WTC11 (cell line): ENCODE results near the gene FRMD4A. TPM values are rescaled to one million over a fixed set of nuclear protein-coding genes. Genes with fewer than 3 reads are reported as not detected.

ENCODE experiments used
- ATAC-seq: fragments of 200-7000 bp; cut with Tn5 transposase; 2 replicates; pipeline ENCODE4 v1.10.0; 2021; ENCODE audit warnings: mild to moderate bottlenecking, moderate library complexity
- CTCF ChIA-PET: fragments of 300-600 bp; sonication (Branson Sonifier 250); formaldehyde crosslinking; loops from one replicate; lab custom pipeline; 2021; ENCODE audit warnings: antibody characterized with exemption; lab: Charles Lee
- POLR2A ChIA-PET: fragments of 350-600 bp; sonication (Branson Sonifier 250); formaldehyde crosslinking; loops from one replicate; lab custom pipeline; 2021; ENCODE audit warnings: antibody characterized with exemption; lab: Charles Lee
- DNase-seq: peaks from one replicate; pipeline ENCODE4 v3.0.0; 2021; ENCODE audit warnings: low spot score
- H3K27ac Mint-ChIP-seq: 2 replicates; pipeline ENCODE4 v1.8.0; 2021; ENCODE audit warnings: mixed read lengths
- H3K27me3 Mint-ChIP-seq: 2 replicates; pipeline ENCODE4 v1.8.0; 2021; ENCODE audit warnings: low read depth, mild to moderate bottlenecking, moderate library complexity, mixed read lengths
- H3K36me3 Mint-ChIP-seq: 2 replicates; pipeline ENCODE4 v1.8.0; 2021; ENCODE audit warnings: mixed read lengths
- H3K4me1 Mint-ChIP-seq: 2 replicates; pipeline ENCODE4 v1.8.0; 2022; ENCODE audit warnings: mixed read lengths
- H3K4me3 Mint-ChIP-seq: 2 replicates; pipeline ENCODE4 v1.8.0; 2021; ENCODE audit warnings: mild to moderate bottlenecking, moderate library complexity, mixed read lengths
- H3K9me3 Mint-ChIP-seq: 2 replicates; pipeline ENCODE4 v1.8.0; 2021; ENCODE audit warnings: mixed read lengths
- GTF2I ChIP-seq: fragments of 250-450 bp; sonication (Bioruptor Pico); conservative IDR thresholded peaks from 2 replicates; pipeline ENCODE4 v1.4.0; 2021; ENCODE audit warnings: mild to moderate bottlenecking
- MXD4 ChIP-seq: fragments of 250-450 bp; sonication (Bioruptor Pico); IDR thresholded peaks from 2 replicates; pipeline ENCODE4 v1.8.0; 2021; ENCODE audit warnings: mild to moderate bottlenecking, moderate library complexity, borderline replicate concordance
- MYBL2 ChIP-seq: sonication (generic); formaldehyde crosslinking; IDR thresholded peaks from 2 replicates; pipeline ENCODE4 v1.8.1; 2023; ENCODE audit warnings: mild to moderate bottlenecking, moderate library complexity, missing genetic modification reagents
- NFATC4 ChIP-seq: fragments of 250-450 bp; sonication (Bioruptor Pico); IDR thresholded peaks from 2 replicates; pipeline ENCODE4 v1.9.0; 2021; ENCODE audit warnings: mild to moderate bottlenecking
- NFE2L1 ChIP-seq: sonication (generic); formaldehyde crosslinking; IDR thresholded peaks from 2 replicates; pipeline ENCODE4 v1.8.1; 2023; ENCODE audit warnings: missing genetic modification reagents
- PRRX2 ChIP-seq: fragments of 250-450 bp; sonication (Bioruptor Pico); IDR thresholded peaks from 2 replicates; pipeline ENCODE4 v1.8.0; 2021; ENCODE audit warnings: mild to moderate bottlenecking
- SP1 ChIP-seq: sonication (generic); formaldehyde crosslinking; conservative IDR thresholded peaks from 2 replicates; pipeline ENCODE4 v1.8.1; 2022; ENCODE audit warnings: missing genetic modification reagents
- TEAD1 ChIP-seq: sonication (generic); formaldehyde crosslinking; IDR thresholded peaks from 2 replicates; pipeline ENCODE4 v1.8.0; 2022; ENCODE audit warnings: mild to moderate bottlenecking, missing genetic modification reagents
- ZNF121 ChIP-seq: sonication (generic); formaldehyde crosslinking; IDR thresholded peaks from 2 replicates; pipeline ENCODE4 v1.8.0; 2023; ENCODE audit warnings: missing genetic modification reagents
- ZNF138 ChIP-seq: sonication (generic); formaldehyde crosslinking; conservative IDR thresholded peaks from 2 replicates; pipeline ENCODE4 v1.8.1; 2022; ENCODE audit warnings: mild to moderate bottlenecking, moderate library complexity, missing genetic modification reagents
- ZNF263 ChIP-seq: sonication (generic); formaldehyde crosslinking; IDR thresholded peaks from 2 replicates; pipeline ENCODE4 v1.8.1; 2022; ENCODE audit warnings: low read depth, mild to moderate bottlenecking, moderate library complexity, missing genetic modification reagents
- ZNF317 ChIP-seq: sonication (generic); formaldehyde crosslinking; IDR thresholded peaks from 2 replicates; pipeline ENCODE4 v1.8.1; 2023; ENCODE audit warnings: low read depth, mild to moderate bottlenecking, moderate library complexity, missing genetic modification reagents, borderline replicate concordance
- ZNF416 ChIP-seq: fragments of 250-450 bp; sonication (Bioruptor Pico); IDR thresholded peaks from 2 replicates; pipeline ENCODE4 v1.9.0; 2021; ENCODE audit warnings: mild to moderate bottlenecking, inconsistent platforms
- ZNF532 ChIP-seq: fragments of 250-450 bp; sonication (Bioruptor Pico); IDR thresholded peaks from 2 replicates; pipeline ENCODE4 v1.9.0; 2021; ENCODE audit warnings: mild to moderate bottlenecking, borderline replicate concordance
- total RNA-seq: library from RNA; stranded (reverse); gene quantifications from 3 replicates; pipeline ENCODE4 v1.2.3, GENCODE V29; 2021
- TF ChIP-seq, protein P1 (sequence below): fragments of 250-450 bp; sonication (Bioruptor Pico); IDR thresholded peaks from 2 replicates; pipeline ENCODE4 v1.9.0; 2021; ENCODE audit warnings: moderate library complexity, mild to moderate bottlenecking, inconsistent platforms, borderline replicate concordance
- TF ChIP-seq, protein P2 (sequence below): sonication (generic); formaldehyde crosslinking; IDR thresholded peaks from 2 replicates; pipeline ENCODE4 v1.8.1; 2023; ENCODE audit warnings: mild to moderate bottlenecking, moderate library complexity, missing genetic modification reagents
- TF ChIP-seq, protein P3 (sequence below): fragments of 250-450 bp; sonication (Bioruptor Pico); IDR thresholded peaks from 2 replicates; pipeline ENCODE4 v1.9.0; 2021; ENCODE audit warnings: mild to moderate bottlenecking
- TF ChIP-seq, protein P4 (sequence below): fragments of 250-450 bp; sonication (Bioruptor Pico); IDR thresholded peaks from 2 replicates; pipeline ENCODE4 v1.9.0; 2021; ENCODE audit warnings: mild to moderate bottlenecking

FRMD4A gene
- total RNA-seq, 1 experiment from 2014 or later, result 35.5 TPM

DNA sequence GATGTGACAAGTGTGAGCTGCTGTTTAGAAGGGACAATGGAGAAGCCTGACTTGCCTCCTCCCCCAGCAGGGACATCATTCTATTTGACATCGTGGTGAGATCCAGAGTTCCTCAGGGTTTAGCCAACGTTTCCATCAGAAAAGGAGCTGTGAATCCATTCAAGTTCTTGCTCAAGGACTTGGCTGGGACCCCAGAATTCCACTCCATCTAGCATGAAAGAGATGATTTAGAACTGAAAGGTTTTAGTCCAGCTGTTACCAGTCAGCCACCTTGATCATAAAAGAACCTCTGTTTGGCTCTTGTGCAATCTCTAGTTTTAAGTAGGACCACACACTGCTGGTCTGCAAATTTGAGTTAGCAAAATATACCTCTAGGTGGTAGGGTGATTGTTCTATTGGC is 337.6 kb downstream of the FRMD4A start (continued):
- TF ChIP-seq, protein P1, sequence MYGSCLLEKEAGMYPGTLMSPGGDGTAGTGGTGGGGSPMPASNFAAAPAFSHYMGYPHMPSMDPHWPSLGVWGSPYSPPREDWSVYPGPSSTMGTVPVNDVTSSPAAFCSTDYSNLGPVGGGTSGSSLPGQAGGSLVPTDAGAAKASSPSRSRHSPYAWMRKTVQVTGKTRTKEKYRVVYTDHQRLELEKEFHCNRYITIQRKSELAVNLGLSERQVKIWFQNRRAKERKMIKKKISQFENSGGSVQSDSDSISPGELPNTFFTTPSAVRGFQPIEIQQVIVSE (CRISPR knock-in tag), result no peak
- TF ChIP-seq, protein P2, sequence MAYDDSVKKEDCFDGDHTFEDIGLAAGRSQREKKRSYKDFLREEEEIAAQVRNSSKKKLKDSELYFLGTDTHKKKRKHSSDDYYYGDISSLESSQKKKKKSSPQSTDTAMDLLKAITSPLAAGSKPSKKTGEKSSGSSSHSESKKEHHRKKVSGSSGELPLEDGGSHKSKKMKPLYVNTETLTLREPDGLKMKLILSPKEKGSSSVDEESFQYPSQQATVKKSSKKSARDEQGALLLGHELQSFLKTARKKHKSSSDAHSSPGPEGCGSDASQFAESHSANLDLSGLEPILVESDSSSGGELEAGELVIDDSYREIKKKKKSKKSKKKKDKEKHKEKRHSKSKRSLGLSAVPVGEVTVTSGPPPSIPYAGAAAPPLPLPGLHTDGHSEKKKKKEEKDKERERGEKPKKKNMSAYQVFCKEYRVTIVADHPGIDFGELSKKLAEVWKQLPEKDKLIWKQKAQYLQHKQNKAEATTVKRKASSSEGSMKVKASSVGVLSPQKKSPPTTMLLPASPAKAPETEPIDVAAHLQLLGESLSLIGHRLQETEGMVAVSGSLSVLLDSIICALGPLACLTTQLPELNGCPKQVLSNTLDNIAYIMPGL (CRISPR knock-in tag), result no peak
- TF ChIP-seq ZNF532, result no peak
- no peak for TF ChIP-seq GTF2I
- TF ChIP-seq SP1 (CRISPR knock-in tag), result no peak
- no peak for TF ChIP-seq NFATC4 (CRISPR knock-in tag)
- TF ChIP-seq ZNF317, result no peak
- TF ChIP-seq MYBL2 (CRISPR knock-in tag), result no peak
- TF ChIP-seq, protein P3, sequence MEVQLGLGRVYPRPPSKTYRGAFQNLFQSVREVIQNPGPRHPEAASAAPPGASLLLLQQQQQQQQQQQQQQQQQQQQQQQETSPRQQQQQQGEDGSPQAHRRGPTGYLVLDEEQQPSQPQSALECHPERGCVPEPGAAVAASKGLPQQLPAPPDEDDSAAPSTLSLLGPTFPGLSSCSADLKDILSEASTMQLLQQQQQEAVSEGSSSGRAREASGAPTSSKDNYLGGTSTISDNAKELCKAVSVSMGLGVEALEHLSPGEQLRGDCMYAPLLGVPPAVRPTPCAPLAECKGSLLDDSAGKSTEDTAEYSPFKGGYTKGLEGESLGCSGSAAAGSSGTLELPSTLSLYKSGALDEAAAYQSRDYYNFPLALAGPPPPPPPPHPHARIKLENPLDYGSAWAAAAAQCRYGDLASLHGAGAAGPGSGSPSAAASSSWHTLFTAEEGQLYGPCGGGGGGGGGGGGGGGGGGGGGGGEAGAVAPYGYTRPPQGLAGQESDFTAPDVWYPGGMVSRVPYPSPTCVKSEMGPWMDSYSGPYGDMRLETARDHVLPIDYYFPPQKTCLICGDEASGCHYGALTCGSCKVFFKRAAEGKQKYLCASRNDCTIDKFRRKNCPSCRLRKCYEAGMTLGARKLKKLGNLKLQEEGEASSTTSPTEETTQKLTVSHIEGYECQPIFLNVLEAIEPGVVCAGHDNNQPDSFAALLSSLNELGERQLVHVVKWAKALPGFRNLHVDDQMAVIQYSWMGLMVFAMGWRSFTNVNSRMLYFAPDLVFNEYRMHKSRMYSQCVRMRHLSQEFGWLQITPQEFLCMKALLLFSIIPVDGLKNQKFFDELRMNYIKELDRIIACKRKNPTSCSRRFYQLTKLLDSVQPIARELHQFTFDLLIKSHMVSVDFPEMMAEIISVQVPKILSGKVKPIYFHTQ (CRISPR knock-in tag), result no peak
- no peak for TF ChIP-seq PRRX2

- TF ChIP-seq, protein P4, sequence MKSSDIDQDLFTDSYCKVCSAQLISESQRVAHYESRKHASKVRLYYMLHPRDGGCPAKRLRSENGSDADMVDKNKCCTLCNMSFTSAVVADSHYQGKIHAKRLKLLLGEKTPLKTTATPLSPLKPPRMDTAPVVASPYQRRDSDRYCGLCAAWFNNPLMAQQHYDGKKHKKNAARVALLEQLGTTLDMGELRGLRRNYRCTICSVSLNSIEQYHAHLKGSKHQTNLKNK (CRISPR knock-in tag), result no peak
- TF ChIP-seq ZNF138 (CRISPR knock-in tag) (no peak), NFE2L1 (CRISPR knock-in tag) (no peak), ZNF121 (no peak), SP1 (CRISPR knock-in tag) (no peak), ZNF532 (no peak), ZNF416 (no peak), NFATC4 (CRISPR knock-in tag) (no peak), ZNF263 (CRISPR knock-in tag) (no peak), MXD4 (no peak), TEAD1 (no peak)
- TF ChIP-seq, all 79 proteins: peak for 0
- ChIA-PET POLR2A (no interaction called here), CTCF (no interaction called here)
- ATAC-seq, result peak; percentile 72
- no peak overlapping the region; the same call in 1 of the 2 replicates for H3K27ac Mint-ChIP-seq
- no peaks in the 10 kb centered on the region for H3K27me3 Mint-ChIP-seq
- peaks cover 25% of the 10 kb centered on the region for H3K4me1 Mint-ChIP-seq
- H3K9me3 Mint-ChIP-seq, result no peaks in the 10 kb centered on the region
- H3K4me3 Mint-ChIP-seq, result no peak overlapping the region
- no peaks in the 10 kb centered on the region for H3K36me3 Mint-ChIP-seq
- DNase-seq, result no peak
Observed at GRCh38 chr10:13991353-13991752, 339.4 kb downstream of the FRMD4A start.
